GM04503 (cell line): ENCODE measurements around the gene KDF1.
A peak's percentile ranks its signal among the peaks of the same experiment; 100 is the strongest.

ENCODE experiments used
- DNase-seq: peaks from one replicate; pipeline ENCODE4 v3.0.0-alpha.2; 2012; ENCODE audit warnings: low read depth

Gene KDF1, protein sequence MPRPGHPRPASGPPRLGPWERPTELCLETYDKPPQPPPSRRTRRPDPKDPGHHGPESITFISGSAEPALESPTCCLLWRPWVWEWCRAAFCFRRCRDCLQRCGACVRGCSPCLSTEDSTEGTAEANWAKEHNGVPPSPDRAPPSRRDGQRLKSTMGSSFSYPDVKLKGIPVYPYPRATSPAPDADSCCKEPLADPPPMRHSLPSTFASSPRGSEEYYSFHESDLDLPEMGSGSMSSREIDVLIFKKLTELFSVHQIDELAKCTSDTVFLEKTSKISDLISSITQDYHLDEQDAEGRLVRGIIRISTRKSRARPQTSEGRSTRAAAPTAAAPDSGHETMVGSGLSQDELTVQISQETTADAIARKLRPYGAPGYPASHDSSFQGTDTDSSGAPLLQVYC

DNA sequence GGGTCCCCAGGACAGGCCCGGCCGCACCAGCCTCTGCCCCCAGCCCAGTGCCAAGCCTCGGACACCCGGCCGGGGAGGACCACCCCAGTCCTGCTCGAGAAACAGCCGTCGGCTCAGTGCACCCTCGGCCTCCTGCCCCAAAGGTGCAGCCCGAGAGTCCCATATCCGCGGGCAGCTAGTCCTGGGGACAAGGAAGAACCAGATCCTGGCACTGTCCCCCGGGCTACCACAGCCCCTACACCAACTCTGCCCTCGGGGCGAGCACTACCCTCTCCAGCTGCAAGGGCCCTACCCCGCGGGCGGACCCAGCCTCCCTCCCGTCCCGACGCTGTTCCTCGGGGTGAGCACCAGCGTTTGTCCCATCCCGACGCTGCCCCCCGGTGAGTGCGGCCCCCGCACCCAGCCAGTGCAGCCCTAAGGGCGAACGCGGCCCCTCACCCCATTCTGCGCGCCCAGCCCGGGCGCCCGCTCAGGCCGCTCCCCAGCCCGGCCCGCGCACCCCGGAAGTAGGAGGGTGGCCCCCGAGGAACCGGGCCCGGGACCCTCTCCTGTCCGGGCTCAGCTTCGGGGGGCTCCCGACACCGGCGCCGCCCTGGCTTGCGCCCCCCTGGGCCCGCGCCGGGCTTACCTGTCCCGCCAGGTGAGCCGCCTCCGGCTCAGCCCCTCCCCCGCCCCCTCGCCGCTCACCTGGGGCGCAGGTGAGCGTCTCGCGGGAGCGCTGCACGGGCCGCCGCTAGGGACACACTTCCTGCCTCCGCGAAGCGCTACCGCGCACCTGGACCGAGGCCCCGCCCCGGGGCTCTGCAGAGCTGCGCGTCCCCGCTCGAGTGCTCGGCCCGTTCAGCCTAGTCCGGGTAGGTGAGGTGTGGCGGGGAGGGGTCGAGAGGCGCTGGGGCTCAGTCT, at the start of gene KDF1:
TSS of gene KDF1 (minus strand) at position 747 of the 903 bp plus-strand sequence. CDS start 8,088 bp downstream, outside the sequence.
- no peak for DNase-seq

DNA sequence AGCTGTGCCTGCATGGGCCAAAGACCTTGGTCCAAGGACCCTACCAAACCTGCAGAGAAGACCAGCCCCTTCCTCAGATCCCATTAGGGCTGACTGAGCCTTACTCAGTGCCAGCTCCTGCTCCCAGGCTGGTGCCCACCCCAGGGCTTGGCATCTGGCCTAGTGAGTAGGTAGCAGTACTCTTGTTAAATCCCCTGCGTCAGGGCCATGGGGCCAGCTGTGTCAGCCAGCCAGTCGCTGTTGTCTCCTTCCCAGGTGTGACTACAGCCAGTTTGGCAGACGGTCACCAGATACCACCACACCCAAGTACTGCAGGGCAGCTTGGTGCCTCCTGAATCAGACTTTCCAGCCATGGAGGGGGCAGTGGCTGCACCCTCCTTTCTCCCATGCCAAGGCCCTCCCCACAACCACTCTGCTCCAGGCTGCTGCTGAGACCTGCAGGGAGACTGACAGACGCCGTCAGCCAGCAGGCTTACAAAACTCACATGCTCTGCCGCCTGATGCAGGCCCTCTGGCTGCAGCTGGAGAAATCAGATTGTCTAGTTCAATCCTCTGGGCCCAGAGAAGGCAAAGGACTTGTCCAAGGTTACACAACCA, 49.4 kb upstream of the KDF1 start:
- DNase-seq, result no peak

DNA sequence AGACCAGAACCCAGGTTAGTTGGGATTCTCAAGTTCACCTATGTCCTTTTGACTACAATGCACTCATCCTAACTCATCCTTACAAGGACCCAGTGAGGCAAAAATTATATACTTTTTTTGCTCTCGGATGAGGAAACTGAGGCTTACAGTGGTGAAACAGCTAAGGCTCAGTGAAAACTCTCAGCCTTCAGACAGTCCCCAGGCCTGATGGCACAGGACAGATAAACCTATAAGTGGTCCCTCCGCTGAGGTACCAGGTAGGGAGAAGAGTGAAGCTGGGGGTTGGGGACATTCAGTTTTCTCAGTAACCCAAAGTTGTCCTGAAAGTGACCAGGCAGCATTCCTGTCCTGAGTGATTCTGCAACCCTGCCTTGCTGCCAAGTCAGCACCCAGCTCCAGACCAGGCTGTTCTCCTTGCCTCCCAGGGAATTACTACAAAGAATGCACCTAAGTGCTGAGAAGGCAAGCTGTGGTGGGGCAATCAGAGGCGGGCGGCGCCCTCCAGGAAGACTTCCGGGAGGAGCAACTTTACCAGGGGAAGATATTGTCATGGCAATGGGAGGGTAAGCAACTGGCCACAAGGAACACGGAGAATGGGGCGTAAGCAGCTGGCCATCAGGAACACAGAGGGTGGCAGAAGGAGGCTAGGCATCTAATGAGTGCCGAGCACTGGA, 47.8 kb upstream of the KDF1 start:
- no peak for DNase-seq

DNA sequence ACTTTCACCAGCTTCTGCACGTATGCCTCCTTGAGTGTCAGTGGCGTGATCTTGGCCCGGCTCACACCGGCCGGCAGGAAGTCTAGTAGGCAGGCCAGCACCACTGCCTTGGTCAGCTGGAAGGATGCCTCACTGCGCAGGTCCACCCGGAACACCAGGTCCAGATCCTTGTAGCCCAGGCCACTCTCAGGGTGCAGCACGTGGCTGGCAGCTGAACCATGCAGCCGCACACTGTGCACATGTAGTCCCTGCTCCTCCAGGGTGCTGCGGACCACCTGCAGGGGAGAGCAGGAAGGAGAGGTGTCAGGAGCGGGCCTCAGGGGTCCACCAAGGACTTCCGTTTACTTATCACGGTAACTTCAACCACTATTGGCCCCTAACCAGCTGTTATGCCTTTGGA, 46.4 kb upstream of the KDF1 start:
- no peak for DNase-seq

DNA sequence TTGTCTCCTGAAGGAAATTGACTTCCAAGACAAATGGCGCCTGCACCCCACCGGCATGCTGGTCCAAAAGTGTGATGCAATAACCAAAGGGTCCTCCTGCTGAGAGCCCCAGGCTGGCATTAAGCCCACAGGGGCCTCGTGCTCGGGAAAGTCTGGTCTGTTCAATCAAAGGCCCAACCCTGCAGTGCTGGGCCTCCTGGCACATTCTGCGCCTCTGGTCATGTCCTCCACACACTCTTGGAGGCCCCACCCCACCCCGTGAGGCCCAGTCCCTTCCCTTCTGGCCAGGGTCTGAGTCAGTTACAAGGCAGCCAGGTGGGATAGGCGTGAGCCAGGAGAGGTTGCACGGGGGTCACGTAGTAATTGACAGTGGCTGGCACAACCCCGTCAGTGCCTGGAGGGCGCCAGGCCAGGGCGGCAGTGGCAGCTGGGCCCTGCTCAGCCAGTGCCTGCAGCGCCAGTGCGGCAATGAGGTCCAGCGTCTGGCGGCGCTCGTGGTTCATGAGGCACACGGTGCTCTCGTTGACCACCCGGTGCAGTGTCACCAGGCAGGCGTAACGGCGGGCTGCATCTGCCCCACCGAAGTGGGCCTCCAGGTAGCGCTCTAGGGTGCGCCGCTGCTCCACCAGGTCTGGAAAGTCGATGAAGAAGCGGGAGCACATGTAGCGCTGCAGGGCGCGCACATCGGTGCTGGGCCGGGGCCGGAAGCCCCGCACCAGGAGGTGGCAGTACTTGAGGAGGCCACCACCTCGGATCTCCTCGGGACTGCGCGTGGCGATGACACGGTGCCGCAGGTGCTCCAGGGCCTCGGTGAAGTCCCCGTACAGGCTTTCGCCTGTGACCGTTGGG, 45.6 kb upstream of the KDF1 start:
- no peak for DNase-seq

GRCh38 chr1:27005166-27005530, 44.9 kb upstream of the KDF1 start:
- no peak for DNase-seq

DNA sequence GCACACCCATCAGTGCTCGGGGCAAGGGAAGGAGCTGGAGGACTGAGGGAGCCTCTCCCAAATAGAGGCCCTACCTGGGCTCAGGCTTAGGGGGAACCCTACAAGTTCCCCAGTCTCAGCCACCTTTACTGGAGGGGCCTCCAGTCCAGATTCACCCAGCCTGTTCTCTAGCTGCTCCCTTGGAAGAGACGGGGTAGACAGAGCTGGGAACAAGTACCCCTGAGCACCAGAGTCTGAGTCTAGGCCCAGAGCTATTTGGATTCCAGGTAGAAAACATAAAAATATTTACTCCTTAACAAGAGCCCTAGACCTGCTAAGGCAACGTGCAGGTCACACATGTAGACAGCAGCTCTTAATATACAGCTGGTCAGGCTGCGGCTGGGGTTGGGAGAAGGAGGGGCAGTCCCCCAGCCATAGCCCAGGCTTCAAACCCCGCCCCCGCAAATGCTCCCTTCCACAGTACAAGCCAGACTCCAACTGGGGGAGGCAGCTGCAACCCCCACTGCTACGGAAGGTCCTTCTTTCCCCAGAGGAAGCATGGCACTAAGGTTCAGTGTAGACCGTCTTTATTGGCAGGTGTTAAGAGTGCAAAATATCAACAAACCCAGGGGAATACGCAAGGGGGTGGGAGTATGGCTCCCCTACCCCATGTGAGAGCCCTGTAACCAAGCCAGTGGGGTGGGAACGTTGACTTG, 44.4 kb upstream of the KDF1 start:
- DNase-seq, result no peak

GRCh38 chr1:27003745-27004470, 43.6 kb upstream of the KDF1 start:
- DNase-seq, result no peak

DNA sequence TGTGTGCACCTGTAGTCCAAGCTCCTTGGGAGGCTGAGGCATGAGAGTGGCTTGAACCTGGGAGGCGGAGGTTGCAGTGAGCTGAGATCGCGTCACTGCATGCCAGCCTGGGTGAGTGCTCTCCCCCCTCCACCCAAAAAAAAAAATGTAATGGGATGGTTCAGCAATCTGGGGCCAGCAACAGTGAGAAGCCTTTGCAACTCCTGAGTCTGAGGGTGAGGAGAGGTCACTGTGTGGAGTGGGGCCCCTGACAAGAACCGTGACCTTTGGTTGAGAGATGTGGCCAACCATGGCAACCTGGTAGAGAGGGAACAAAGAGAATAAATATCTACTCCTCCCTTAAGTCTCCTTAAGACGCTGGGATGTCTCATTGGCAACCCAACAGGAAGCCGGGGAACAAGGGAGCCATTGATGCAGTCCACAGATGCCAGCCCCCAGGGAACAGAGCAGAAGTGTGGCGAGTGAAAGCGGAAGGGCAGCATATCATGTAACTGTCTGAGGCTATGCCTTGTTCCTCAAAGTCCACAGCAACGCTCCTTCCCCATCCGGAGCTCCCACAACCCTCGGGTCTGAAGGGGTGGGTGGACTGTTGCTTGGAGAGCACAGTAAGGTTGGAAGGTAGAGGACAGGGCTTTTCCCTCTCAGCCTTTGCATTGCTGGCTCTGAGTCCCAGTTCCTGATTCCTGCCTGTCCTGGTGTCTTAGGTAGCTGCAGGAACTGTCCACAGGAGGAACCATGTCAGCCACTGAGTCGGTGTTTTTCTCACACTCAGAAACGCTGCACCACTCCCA, 41.5 kb upstream of the KDF1 start:
- no peak for DNase-seq

DNA sequence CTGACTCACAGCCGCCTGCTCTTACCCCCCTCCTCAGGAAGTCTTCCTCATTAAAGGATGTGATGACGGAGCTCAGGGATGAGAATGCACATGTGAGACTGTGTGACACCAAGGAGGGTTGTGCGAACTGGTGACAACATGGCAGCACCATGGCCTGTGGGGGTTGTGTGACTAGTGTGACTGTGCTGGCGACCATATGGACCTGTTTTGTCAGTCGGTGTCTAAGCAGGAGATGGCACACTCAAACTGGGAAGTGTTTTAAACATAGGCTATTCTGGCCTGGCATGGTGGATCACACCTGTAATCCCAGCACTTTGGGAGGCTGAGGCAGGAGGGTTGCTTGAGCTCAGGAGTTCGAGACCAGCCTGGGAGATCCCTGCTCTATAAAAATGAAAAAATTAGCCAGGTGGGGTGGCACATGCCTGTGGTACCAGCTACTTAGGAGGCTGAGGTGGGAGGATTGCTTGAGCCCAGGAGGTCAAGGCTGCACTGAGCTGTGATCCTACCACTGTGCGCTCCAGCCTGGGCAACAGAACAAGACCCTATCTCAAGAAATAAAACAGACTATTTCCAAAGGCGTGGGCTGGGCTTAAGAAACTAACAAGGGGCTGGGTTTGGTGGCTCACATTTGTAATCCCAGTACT, 40.7 kb upstream of the KDF1 start:
- no peak for DNase-seq

- DNase-seq, result no peak
These were observed 40.0 kb upstream of the KDF1 start for GRCh38 chr1:27000090-27000816.

DNA sequence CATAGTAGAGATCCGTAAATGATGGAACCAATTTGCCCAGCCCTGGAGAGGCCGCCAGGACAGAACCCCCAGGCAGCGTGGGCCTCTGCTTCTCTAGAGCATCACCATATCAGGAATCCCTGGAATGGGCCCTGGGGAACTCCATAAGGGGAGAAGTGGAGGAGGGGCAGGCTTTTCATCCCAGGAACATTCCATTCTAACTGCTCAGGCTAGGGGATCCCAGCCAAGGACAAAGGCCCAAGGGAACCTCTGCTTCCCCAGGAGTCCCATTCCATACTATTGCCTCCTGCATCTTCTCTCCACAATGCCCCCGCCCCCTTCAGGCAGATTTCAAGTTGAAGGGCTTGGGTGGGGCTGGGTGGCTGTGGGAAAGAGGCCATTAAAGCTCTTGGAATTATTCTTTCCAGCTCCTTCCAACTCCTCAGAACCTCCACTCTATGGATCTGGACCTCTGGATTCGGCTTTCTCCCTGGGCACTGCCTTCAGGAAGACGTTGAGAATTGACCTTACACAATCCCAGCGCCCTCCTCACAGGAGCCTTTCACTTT, 39.2 kb upstream of the KDF1 start:
- DNase-seq, result peak; percentile 98

GRCh38 chr1:26998429-26999300, 38.4 kb upstream of the KDF1 start:
- DNase-seq, result no peak

- DNase-seq, result no peak
These were observed 36.4 kb upstream of the KDF1 start for GRCh38 chr1:26996665-26997064.

DNA sequence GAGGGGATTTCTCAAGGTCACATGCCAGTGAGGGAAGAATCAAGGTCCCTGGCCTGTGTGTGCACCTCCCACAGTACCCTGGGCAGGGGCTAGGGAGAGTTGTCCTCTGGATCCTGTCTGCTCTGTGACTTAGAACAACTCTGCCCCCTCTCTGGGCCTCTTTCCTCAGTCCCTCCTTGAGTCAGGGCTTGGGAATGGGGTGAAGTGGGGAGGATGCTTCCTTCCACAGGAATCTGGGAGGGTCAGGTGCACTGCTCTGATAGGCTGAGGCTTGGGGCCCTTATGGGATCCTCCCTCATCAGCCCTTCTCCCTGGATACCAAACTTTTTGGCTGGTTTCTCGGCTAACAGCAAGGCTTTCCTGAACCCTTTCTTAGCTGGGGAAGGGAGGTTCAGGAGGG, 35.8 kb upstream of the KDF1 start:
- peak; percentile 64 for DNase-seq

GRCh38 chr1:26994787-26995517, 34.7 kb upstream of the KDF1 start:
- no peak for DNase-seq
